HG02571 (cell line): ENCODE data around the gene C2CD3.
A peak's percentile ranks its signal among the peaks of the same experiment; 100 is the strongest.

Source experiments
- ATAC-seq: cut with Tn5 transposase; IDR thresholded peaks from one replicate; pipeline ENCODE4 v1.9.1; 2021; ENCODE audit warnings: mild to moderate bottlenecking, moderate library complexity; ENCODE audit not compliant: unreplicated experiment

Gene C2CD3, protein sequence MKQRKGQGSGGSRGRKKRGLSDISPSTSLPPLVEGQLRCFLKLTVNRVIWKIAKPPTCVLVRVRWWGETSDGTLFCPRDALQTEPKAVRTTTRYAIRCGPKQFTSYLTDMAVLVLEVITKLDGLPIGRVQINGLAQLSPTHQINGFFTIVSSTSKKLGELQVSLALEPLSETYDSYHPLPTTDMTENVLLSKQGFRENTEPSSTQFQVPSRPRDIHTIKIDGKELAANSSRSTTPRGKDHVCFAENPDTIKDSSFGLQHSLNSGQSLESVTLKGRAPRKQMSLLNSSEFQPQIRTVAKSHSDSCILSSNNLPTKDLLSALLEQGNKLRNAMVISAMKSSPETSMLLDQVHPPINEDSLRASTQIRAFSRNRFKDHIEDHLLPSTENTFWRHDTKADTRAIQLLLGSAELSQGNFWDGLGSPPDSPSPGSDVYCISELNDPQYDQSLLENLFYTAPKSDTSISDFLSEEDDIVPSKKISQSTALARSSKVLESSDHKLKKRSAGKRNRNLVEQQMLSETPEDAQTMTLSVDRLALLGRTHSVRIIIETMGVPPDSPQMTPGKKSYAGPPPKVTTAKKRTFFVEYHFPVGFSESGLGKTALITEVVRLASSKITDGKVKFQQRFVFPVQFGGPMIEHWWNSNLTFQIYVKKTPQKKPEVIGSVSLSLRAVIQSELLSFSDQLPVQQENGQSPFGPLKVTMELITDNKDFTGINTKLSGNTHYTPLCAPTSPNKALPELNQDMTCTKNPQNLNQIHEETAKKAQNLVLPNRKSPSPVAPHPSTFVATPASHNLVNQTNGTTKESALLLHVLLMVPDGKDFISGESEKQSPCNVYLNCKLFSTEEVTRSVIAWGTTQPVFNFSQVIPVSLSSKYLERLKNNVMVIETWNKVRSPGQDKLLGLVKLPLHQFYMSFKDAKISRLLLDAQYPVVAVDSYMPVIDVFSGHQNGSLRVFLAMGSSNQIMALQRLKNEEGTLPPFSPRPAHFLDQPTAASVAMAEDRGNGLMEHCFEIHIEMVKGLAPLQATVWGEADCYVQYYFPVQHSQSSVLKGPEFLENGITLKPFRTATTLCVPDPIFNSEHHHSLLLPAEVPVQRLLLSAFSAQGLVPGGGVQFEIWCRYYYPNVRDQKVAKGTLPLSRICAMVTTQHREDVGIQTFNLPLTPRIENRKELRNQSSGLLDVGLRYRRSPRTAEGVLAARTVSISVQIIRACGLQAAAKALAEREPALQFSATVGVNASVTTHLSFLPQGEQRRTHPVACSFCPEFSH (N-terminal part only)

DNA sequence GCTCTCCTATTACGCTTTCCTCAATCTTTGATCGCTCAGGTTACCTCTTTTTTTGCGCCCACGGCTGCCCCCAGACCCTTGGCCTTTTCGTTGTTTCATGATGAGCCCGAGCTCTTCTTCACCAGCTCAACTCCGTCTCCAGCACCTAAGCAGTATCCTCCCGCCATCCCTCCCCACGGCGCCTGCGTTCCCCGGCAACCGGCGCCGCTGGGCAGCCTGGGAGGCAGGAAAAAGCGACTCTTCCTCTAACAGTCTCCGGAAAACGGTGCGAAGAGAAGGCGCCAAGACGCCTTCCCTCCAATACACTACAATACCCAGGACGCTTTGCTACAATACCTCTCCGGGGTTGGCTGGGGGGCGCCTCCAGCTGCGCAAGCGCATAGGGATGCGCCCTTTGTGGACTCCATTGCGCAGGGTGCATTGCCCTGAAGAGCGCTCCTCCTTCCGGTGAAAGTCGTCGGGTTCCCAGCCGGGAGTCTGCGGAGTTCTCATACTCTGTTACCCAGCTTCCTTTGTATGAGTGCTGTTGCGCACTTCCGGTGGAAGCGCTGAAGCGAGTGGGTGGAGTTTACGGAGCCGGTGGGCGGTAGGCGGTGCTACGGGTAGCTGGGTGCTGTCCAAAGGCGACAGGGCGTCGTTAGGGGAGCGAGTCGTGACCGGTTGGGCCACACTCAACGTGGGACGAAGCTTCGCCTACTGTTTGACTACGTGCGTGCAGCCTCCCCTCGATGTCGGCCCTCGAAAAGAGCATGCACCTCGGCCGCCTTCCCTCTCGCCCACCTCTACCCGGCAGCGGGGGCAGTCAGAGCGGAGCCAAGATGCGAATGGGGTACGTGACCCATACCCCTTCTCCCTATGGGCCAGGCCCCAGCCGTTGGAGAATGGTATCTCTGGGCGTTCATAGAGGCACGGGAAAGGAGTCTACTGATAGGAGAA lies at the start of gene C2CD3, which contains the start of gene PPME1:
C2CD3 (minus strand) TSS at position 309 of the 936 bp plus-strand sequence; CDS start at position 99, 210 bp downstream.
PPME1 (plus strand) TSS at position 596 of the 936 bp plus-strand sequence; CDS start at position 729, 133 bp downstream.
- ATAC-seq: peak; percentile 93

DNA sequence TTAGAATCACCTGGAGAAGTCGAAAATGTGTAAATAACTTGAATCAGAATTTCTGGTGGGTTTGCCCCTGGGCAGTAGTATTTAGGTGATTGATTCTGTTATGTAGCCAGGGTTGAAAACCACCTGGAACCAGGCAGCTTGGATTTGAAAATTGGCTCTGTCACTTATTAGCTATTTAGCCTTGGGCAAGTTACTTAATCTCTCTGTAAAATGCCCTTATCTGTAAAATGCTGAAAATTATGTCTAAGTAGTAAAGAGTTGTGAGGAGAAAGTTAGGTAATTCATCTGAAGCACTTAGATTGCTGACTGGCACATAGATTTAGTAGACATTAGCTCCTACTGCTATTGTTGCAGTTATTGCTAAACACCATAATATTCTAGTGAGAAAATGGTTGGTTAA lies 49.6 kb upstream of the C2CD3 start:
- no peak for ATAC-seq

DNA sequence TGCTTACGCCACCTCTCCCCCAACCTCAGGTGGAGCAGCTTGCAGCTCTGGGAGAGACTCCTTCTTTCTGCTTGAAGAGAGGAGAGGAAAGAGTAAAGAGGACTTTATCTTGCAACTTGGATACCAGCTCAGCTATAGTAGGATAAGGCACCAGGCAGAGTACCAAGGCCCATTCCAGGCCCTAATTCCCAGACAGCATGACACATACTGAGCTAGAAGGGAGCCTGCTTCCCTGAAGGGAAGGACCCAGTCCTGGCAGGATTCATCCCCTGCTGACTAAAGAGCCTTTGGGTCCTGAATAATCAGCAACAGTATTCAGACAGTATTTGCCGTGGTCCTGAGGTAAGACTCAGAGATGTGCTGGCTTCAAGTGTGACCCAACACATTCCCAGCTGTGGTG lies 41.7 kb upstream of the C2CD3 start:
- ATAC-seq: no peak

DNA sequence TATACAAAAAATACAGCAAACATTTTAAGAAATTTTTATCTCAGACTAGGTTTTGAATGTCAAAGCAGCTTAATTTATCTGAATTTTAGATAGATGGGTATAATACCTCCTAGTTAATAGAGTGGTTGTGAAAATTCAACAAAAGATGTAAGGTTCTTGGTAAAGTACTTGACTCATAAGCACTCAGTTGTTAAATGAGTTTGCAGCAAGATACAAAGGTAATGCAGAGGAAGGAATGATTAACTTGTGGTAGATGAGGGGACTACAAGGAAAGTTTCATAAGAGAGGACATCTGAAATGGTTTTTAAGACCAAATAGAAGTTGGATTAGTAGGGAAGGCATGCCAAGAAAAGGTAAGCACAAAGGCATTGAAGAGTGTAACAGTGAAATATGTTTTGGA lies 37.7 kb upstream of the C2CD3 start:
- no peak for ATAC-seq

DNA sequence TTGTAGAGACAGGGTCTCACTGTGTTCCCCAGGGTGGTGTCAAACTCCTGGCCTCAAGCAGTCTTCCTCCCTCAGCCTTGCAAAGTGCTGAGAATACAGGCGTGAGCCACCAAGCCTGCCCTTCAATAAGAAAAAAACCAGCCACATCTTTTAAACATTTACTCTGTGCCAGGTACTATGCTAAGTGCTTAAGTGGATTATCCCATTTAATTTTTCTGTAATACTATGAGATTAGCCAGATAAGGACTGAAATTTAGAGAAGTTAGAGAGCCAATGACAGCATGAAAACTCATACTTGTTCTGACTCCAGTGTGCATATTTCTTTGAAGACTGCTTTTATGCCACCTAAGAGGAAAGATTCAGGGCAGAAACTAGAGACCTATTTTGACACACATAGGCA lies 35.9 kb upstream of the C2CD3 start:
- no peak for ATAC-seq

DNA sequence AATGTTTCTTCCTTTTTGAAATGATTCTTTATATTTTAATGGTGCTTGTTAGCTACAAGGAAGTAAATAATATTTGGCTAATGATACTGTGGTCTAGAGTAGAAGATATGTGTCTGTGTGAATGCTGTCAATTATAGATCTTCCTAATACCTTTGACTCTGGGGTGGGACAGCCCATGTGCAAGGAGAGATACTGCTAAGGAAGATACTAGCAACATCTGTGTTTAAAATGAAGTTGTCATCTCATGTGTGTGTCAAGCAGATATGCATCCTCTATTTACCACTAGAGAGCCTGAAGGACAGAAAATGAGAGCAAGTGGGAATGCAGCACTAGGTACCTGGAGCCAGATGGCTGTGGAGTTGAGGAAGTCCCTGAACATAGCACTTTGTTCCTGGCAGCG lies 34.4 kb upstream of the C2CD3 start:
- ATAC-seq: no peak

DNA sequence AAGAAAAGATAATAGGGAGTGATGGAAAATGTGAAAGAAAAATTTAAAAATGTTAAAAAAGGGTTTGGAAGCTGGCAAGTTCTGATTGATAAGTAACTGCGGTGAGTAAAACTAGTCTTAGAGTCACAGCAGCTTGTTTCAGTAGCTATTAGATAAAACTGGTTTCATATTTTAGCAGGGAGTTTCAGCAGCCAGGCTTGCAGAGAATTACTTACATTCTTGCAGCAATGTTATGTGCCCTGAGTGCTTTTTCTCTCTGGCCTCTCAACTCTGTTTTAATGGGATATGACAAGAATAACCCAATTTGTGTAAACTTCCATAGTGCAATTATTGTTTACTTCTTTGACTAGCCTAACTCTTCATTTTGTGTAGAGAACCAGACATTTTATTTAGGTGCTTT lies 33.9 kb upstream of the C2CD3 start:
- no peak for ATAC-seq

DNA sequence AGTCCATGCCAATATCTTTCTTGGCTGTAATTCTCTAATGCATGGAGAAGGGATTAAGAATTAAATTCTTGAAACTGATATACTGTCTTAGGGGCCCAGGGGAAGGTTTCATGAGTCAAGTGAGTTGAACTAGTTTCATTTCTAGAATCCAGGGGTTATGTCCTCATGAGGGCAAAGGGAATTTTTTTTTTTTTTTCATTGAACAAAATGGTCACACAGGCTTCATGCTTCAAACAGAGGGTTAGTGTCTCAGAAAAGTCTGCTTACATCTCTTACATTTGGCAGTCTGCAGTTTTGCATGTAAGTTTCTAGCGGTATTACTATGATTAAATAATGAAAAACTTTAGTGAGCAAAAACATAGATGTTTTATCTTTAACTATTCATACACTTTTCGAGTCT lies 33.2 kb upstream of the C2CD3 start:
- no peak for ATAC-seq

DNA sequence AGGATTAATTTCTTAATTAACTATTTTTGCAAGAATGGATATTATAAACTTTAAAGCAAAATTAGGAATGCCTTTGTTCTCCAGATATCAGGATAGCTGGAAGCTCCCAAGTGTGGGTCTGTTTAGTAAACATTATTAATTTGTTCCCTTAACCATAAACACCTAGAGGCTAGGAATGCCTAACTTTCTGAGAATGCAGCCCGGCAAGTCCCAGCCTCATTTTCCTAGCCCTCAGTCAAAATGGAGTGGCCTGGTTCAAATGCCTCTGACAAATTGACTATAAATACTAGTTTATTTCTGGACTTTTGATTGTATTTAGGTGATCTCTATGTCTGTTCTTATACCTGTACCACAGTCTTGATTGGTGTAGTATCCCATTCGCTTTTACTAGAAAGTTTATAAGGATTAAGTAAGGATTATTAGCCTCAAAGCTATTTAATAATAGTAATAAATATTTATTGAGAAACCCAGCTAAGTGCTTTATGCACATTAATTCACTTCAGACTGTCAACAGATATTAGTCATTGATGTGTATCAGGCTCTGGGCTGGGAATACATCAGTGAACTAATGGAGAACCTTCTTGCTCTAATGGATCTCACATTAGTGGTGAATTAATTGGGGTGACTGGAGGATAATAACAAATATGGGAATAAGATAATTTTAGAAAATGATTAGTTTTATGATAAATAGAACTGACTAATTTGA lies 26.1 kb upstream of the C2CD3 start:
- ATAC-seq: no peak

DNA sequence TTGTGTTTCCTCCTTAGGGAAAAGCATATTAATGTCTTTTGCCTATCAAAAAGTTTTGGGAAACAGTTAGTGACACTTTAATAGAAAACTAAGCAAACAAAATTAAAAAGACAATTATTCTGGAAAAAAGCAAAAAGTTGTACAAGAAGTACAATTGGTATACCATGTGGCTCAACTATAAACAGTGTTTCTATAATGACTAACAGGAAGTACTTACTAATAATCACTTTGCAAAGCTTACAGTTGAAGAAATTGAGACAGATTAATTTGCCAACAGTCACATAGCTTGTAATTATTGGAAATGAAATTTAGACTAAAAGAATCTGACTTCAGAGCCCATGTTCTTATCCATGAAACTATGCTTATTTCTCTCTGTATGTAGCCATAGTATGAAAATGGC lies 25.0 kb upstream of the C2CD3 start:
- no peak for ATAC-seq

DNA sequence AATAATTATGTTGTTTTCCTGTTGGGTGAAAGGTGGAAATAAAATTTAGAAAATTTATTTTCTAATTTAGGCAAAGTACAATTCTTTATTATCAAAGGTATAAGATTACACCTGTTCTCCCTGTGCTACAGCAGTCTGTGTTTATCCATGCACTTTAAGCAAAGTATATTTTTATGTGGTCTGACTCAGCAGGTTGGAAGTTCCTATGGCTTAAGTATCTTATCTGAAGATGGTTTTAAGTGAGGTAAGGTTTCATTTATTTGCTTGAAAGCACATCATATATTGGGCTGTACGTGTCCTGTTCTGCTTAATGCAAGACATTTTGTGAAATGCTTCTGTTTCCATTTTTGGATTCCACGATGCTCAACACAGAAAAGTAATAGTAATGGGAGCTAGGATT lies 14.9 kb upstream of the C2CD3 start:
- ATAC-seq: no peak

DNA sequence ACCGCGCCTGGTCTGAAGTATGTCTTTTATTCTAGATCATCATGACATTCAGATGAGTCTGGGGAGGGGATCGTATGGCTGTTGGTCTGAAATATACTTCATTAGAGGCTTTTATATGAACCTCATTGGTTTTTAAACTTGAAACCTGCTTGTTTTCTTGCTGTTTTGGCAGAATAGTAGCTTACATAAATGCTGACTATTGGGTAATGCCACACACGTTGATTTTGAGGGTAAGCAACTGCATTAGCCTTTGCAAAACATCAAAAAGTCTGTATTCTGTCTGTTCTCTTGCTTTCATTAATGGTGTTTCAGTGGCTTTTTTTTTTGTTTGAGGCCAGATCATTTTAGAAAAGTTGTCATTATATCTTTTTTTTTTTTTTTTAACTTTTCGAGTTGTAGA lies 14.5 kb upstream of the C2CD3 start:
- ATAC-seq: no peak

DNA sequence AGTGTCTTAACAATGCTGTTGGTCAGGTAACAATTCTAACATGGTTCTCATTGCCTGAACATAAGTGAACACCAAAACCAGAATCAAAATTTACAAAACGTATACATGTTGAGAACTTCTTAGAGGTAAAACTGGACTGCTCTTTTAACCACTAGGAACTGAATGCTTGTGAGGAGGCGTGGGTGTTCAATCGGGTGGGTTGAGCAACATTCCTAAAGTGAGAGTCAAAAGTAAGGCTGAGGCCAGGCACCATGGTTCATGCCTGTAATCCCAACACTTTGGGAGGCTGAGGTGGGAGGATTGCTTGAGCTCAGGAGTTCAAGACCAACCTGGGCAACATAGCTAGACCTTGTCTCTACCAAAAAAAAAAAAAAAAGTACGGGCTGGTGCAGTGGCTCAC lies 11.8 kb upstream of the C2CD3 start:
- no peak for ATAC-seq

DNA sequence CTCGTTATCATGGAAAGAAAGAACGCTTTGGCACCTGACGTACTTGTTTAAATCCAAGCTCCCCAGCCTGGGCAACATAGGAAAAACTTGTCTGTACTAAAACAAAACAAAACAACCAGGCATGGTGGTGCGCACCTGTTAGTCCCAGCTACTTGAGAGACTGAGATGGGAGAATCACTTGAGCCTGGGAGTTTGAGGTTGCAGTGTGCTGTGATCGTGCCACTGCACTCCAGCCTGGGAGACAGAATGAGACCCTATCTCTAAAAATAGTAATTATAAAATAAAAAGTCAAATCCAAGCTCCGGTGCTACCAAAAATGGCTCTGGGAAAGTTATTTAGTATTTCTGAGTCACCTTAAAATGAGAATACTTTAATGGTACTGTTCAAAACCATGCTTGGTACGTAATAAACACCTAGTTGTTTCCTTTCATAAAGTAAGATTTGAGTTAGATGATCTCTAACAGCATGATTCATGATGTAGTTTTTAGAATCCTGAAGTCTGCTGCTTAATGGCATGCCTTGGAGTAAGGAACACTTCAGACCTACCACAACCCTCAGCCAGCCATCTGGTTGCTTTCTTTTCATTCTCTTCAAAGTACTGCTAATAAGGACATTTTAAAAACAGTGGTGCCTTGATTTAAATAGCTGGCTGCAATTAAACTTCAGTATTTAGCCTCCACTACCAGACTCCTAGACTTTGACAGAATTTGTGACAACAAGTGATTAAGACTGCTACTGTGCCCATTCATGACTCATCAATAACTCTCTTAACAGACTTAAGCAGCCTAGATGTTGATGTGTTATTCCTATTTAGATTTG lies 8.6 kb upstream of the C2CD3 start:
- ATAC-seq: no peak

DNA sequence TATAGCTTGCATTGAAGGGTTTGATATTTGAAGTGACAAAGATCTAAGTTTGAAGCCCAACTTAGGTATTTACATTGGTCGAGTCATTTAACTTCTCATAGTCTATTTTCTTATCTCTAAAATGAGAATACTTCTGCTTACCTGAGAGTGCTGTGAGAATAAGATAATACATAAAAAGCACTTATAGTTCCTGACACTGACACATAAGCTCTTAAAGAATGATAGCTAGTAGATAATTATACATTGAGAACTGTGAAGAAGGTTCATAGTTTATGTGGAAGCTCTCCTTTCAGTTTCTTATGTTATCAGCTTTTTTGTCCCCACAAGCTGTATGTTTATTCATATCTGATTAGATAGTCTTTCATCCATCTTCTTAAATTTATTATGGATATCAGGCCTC lies 5.1 kb upstream of the C2CD3 start:
- no peak for ATAC-seq

DNA sequence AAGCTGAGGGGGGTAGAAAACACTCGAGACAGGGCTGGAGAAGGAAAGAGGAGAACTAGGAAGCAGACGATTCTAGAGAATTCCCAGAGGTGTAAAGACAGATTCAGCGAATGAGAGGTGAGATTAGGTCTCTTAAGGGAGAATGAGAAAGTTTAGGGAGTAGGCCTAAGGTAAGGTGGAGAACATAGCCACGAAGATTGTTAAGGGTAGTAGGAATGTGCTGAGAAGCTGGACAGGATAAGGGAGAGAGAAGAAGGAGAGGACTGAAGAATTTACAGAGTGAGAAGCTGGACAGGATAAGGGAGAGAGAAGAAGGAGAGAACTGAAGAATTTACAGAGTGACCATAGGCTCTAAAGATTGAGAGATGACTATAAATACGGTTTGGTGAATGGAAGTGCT lies 1.2 kb upstream of the C2CD3 start:
- ATAC-seq: no peak

DNA sequence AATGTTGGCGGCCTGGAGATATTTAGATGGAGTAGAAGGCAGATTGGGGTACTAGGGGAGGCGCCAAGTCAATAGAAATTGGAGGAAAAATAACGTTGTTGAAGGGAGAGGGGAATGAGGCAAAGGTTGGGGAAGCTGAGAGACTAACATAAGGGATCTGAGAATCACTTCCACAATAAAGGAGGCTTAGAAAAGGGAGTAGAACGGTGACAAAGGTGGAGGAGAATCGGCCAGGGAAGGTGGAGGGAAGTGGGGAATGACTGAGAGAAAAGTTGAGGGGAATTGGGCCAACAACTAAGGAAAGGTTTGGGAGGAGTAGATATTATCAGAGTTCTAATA lies 797 bp upstream of the C2CD3 start:
- no peak for ATAC-seq

DNA sequence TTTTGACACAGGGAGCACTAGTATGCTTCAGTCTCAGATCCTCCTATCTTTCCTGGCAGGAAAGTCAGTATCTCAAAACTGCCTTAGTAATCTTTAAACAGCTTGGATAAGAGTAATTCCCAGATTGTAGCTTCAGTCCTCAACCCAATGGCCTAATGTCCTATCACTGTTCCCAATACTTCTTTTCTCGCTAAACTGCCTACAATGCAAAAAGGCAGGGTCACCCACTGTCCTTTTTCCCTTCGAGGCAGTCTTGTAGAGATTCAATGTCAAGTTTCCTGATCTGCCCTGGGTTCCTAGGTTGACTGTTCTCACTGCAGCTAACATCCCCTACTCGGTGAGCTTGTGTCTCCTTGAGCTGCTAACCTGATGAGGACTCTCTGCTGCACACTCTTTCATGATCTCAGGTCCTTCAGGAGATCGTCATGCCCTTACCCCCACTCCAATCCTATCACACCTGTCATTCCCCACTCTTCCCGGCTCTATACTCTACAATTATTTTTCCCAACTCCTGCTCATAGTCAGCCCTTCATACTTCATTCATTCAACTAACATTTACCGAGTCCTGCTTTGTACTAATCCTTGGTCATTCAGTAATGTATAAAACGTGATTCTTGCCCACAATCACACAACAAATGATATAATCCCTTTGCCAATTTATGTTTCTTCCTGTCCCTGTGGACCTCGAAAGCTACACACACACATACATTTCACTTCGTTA lies 904 bp downstream of the C2CD3 start:
- no peak for ATAC-seq
